22Rv1 (cell line): ENCODE data around the gene INAFM2.

ENCODE experiments used
- H3K27ac ChIP-seq: fragments of 450-650 bp; 2 replicates; pipeline ENCODE4 v1.5.1; 2017
- ZFX ChIP-seq: fragments of 450-650 bp; IDR thresholded peaks from 2 replicates; pipeline ENCODE4 v1.6.1; 2017; ENCODE audit warnings: antibody characterized with exemption, borderline replicate concordance
- TF ChIP-seq, protein P1 (sequence below): fragments of 450-650 bp; IDR thresholded peaks from 2 replicates; pipeline ENCODE4 v1.5.1; 2017; ENCODE audit warnings: mild to moderate bottlenecking

Gene INAFM2

DNA sequence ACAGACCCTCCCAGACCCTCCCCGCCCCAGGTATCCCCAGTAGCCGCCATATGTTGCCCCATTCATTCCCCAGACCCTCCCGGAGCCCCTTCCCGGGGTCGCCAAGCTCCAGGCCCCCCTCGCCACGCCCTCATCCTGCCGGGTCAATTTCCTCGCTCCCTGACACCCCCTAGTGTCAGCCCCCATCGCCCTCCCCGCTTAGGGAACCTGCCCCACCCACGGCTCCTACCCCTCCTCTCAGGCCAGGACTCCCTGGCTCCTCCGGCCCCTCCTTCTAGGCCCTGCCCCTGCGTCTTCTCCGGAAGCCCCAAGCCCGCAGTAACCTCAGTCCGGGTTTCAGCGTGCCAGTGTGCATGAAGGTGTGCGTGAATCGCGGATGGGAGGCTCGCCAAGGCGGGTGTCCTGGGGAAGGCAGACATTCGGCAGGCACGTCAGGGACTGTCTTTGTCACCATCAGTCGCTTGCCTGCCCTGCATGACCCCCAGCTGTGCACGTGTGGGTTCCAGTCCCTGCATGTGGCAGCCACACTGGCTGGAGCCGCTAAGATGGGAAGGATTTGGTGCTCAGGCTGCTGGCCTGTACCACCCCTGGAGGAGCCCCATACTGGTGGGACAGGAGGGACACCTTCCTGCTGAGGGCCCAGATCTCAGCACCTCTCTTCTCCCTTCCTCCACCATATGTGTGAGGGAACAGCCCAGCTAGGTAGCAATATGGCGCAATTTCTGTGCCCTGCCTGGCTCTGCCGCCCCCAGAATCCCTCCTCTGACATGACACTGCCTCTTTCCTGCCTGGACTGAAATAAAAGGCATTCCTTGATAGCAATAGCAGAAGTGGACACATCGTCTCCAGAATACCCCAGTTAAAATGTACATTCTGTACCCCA lies 35.2 kb downstream of the INAFM2 start:
- no peak for TF ChIP-seq ZFX
- TF ChIP-seq, protein P1, sequence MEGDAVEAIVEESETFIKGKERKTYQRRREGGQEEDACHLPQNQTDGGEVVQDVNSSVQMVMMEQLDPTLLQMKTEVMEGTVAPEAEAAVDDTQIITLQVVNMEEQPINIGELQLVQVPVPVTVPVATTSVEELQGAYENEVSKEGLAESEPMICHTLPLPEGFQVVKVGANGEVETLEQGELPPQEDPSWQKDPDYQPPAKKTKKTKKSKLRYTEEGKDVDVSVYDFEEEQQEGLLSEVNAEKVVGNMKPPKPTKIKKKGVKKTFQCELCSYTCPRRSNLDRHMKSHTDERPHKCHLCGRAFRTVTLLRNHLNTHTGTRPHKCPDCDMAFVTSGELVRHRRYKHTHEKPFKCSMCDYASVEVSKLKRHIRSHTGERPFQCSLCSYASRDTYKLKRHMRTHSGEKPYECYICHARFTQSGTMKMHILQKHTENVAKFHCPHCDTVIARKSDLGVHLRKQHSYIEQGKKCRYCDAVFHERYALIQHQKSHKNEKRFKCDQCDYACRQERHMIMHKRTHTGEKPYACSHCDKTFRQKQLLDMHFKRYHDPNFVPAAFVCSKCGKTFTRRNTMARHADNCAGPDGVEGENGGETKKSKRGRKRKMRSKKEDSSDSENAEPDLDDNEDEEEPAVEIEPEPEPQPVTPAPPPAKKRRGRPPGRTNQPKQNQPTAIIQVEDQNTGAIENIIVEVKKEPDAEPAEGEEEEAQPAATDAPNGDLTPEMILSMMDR = peak; percentile 2; the same call in 1 of the 2 replicates
- no peak overlapping the region for H3K27ac ChIP-seq

DNA sequence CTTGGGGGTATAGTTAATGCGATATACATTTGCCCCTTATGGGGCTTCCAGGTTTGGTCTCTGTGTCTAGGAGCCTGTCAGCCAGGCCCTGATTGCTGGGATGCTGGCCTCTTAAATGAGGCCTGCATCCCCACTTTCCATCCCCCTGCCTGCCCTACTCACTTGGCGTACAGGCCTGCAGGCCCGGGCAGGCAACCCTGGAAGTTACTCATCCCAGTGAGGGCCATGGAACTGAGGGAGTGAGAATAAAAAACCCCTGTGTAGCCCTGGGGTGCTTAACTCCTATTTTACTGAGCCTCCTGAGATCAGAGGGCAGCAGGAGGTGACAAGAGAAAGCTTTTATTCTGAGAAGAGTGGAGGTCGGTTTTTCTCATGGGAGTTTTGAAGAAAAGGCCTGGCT lies 36.5 kb downstream of the INAFM2 start:
- TF ChIP-seq ZFX = no peak
- no peak overlapping the region for H3K27ac ChIP-seq

DNA sequence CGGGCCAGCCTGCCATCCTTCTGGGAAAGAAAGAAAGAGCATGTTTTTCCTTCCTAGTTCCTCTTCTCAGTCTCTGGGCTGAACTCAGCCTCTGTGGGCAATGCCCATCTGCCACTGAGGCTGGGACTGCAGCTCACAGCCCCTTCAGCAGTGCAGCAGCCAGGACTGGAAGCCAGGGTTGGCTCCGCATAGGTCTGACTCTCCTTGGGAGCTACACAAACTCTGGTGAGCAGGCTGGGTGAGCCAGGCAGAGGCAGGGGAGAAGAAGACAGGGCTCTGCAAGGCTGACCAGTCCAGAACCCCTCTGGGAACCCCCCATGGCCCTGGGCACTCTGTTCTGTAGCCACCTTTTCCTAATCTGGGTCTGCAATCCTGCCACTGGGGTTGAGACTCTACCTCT lies 38.1 kb downstream of the INAFM2 start:
- TF ChIP-seq ZFX = no peak
- TF ChIP-seq, protein P1 = no peak
- no peak overlapping the region for H3K27ac ChIP-seq

DNA sequence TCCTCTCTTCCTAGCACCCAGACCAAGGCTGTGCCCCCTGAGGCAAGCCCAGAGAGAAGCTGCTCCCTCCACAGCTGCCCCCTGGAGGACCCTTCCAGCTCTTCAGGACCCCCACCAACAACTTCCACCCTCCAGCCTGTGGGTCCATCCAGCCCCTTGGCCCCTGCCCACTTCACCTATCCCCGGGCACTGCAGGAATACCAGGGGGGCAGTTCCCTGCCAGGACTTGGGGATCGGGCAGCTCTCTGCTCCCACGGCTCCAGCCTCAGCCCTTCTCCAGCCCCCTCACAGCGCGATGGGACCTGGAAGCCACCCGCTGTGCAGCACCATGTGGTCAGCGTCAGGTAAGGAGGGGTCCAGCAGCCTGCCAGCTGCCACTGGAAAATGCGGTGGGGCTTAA lies 40.1 kb downstream of the INAFM2 start:
- no peak for TF ChIP-seq ZFX
- TF ChIP-seq, protein P1 = no peak
- no peak overlapping the region for H3K27ac ChIP-seq

DNA sequence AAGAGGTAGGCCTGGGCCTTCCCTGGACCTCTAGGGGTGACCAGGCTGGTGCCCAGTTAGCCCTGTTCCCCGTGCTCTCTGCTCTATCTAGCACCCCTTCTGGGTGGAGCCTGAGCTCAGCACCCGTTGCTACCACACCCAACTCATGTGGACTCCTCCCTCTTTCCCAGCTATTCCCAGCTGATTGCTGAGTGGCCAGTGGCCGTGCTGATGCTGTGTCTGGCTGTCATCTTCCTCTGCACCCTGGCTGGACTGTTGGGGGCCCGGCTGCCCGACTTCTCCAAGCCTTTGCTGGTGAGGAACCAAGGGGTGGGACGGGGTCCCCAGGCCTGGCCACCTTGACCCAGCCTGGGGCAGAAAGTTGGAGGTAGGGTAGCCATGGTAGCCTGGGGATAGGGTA lies 40.8 kb downstream of the INAFM2 start:
- TF ChIP-seq, protein P1 = no peak
- TF ChIP-seq ZFX = no peak
- H3K27ac ChIP-seq = no peak overlapping the region

DNA sequence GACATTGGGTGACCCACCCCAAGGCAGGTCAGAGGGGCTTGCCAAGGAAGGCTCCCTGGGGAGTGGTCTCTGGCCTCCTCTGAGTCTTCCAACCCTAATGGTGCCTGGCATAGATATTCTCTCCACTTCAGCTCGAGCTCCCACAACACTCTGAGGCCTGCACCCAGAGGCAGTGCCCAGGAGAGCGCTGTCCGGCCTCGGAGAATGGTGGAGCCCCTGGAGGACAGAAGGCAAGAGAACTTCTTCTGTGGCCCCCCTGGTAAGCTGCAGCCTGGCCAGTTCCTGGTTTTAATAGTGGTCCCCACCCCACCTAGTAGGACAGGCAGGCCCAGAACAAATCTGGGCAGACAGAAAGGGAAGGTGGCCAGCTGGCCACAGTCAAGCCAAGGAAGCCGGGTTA lies 41.5 kb downstream of the INAFM2 start:
- TF ChIP-seq ZFX = no peak
- TF ChIP-seq, protein P1 = no peak
- no peak overlapping the region for H3K27ac ChIP-seq

DNA sequence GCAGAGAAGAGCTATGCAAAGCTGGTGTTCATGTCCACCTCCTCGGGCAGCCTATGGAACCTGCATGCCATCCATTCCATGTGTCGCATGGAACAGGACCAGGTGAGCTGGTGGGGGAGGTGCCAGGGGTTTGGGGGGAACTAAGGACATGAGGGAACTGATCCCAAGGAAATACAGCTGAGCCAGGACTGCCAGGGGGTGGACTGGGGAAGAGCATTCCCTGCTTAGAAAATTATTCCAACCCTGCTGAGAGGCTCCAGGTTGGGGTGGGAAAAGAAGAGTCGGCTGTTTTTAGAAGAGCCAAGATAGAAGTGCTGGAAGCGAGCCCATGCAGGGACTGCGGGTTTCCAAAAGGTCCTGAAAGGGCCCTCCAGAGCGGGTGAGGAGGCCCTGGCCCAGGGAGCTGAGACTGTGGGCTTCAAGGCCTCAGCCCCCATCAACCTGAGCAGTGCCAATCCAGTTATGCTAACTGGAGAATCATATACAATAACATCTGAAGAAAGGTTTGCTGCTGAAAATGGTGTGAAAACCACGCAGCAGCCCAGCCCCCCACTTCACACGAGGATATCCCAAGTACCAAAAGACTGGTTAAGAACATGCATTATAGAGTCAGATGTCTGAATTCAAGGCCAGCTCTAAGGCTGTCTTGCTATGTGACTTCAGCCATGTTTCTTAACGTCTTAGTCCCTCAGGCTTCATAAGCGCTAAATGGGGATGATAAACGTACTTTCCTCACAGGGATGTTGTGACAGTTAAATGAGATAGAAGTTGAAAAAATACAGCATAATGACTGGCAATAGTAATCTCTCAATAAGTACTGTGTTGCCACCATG lies 42.3 kb downstream of the INAFM2 start:
- TF ChIP-seq ZFX = no peak
- TF ChIP-seq, protein P1 = no peak
- no peak overlapping the region for H3K27ac ChIP-seq
